Astrocyte of the hippocampus (primary cell): ENCODE data around the gene TTC9C.
"Not testable (repeated sequence)": the region's sequence is repeated elsewhere in the genome, so short reads cannot be mapped to it uniquely, and the experiment has no call there.

Experiments used
- DNase-seq: peaks from one replicate; pipeline ENCODE4 v3.0.0; 2011; ENCODE audit warnings: low read depth, low spot score

The TTC9C gene

GRCh38 chr11:62749931-62750330, 21.6 kb downstream of the TTC9C start:
- not testable (repeated sequence) for DNase-seq

GRCh38 chr11:62752177-62752785, 24.0 kb downstream of the TTC9C start:
- no peak for DNase-seq

- no peak for DNase-seq
Measured at GRCh38 chr11:62752994-62753735, 24.9 kb downstream of the TTC9C start.

GRCh38 chr11:62753736-62754603, 25.7 kb downstream of the TTC9C start, which contains the start of gene ZBTB3:
ZBTB3 (minus strand) TSS chr11:62754160; CDS start chr11:62753664, 496 bp downstream.
- peak; percentile 99 for DNase-seq

- DNase-seq: no peak
Measured at GRCh38 chr11:62755086-62755615, 26.9 kb downstream of the TTC9C start.

GRCh38 chr11:62757846-62758788, 29.8 kb downstream of the TTC9C start:
- DNase-seq: no peak

GRCh38 chr11:62760867-62761227, 32.6 kb downstream of the TTC9C start:
- DNase-seq: not testable (repeated sequence)

- no peak for DNase-seq
Measured at GRCh38 chr11:62770778-62771143, 42.5 kb downstream of the TTC9C start.

GRCh38 chr11:62771144-62772021, 43.1 kb downstream of the TTC9C start, which contains the start of gene TAF6L:
TAF6L (plus strand) TSS chr11:62771396; CDS start chr11:62775784, 4,388 bp downstream.
- DNase-seq: peak; percentile 98

- peak; percentile 19 for DNase-seq
Measured at GRCh38 chr11:62774407-62774806, 46.1 kb downstream of the TTC9C start.

GRCh38 chr11:62775646-62776045, 47.4 kb downstream of the TTC9C start:
- no peak for DNase-seq

- no peak for DNase-seq
Measured at GRCh38 chr11:62777389-62777788, 49.1 kb downstream of the TTC9C start.

GRCh38 chr11:62778441-62778840, 50.2 kb downstream of the TTC9C start:
- DNase-seq: no peak

GRCh38 chr11:62782753-62783152, 54.5 kb downstream of the TTC9C start:
- DNase-seq: no peak

- peak; percentile 95 for DNase-seq
Measured at GRCh38 chr11:62786318-62787004, 58.2 kb downstream of the TTC9C start.

GRCh38 chr11:62787005-62787759, 58.9 kb downstream of the TTC9C start, which contains the start of gene TMEM179B:
TMEM179B (plus strand) TSS chr11:62787402; CDS start chr11:62787432, 30 bp downstream.
- peak; percentile 99 for DNase-seq
